ENCODE measurements around the gene SH3RF3.

The SH3RF3 gene

DNA sequence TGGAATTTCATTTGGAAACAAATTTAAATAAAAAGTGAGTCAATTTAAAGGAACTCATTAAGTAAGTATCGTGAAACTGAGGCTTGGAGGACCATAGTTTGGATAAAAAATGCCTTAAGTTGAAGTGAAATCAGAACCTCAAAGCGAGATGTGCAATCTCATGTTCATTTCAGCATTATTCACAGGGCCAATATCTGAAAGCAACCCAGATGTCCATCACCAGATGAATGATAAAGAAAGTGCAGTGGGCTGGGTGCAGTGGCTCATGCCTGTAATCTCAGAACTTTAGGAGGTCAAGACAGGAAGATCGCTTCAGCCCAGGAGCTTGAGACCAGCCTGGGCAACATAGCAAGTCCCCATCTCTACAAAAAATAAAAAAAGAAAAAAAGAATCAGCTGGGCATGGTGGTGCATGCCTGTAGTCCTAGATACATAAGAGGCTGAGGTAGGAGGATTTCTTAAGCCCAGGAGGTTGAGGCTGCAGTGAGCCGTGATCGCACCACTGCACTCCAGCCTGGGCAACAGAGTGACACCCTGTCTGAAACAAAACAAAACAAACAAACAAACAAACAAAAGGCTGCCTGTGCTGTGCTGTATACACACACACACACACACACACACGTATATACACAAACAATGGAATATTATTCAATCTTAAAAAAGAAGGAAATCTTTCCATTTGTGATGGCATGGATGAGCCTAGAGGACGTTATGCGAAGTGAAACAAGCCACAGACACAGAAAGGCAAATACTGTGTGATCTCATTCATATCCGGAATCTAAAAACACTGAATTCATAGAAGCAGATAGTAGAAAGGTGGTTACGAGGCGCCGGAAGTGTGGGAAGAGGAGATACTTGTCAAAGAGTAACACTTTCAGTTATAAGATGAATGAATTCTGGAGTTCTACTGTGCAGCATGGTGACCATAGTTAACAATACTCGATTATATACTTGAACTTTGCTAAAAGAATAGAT lies 14.5 kb downstream of the SH3RF3 start:
- FAIRE-seq (no peak), DNase-seq (ENCODE audit: insufficient read length, low spot score) (no peak)
- TF ChIP-seq SPI1 (IDR thresholded peaks at IDR 0.05; ENCODE audit: low read depth, low read length) (no peak), PAX5 (IDR thresholded peaks at IDR 0.05; ENCODE audit: insufficient read depth, low read length, severe bottlenecking) (no peak), POU2F2 (IDR thresholded peaks at IDR 0.05; ENCODE audit: low read depth, low read length) (no peak), POLR2AphosphoS5 (IDR thresholded peaks at IDR 0.05; ENCODE audit: low read depth, low read length) (no peak), POLR2A (IDR thresholded peaks at IDR 0.05; ENCODE audit: low read depth, low read length) (no peak), TAF1 (IDR thresholded peaks at IDR 0.05; ENCODE audit: low read depth, low read length) (no peak)

DNA sequence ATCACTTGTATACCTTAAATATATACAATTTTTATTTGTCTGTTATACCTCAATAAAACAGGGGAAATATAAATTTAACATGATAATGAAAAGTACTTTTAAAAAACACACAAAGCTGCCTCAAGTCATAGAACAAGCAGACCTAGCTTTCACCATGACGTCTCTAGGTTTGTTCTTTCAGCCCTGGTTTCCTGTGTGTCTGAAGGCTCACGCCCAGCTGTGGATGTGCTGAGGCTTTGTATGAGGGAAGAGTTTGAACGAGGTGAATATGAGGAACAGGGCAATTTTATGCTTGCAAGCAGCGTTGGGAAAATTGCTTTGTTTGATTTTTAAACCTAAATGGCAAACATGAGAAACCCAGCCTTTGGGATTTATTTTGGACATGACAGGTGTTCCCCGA lies 15.3 kb downstream of the SH3RF3 start:
- DNase-seq (ENCODE audit: insufficient read length, low spot score): no peak
- TF ChIP-seq POLR2A (IDR thresholded peaks at IDR 0.05; ENCODE audit: low read depth, low read length) (no peak), PAX5 (IDR thresholded peaks at IDR 0.05; ENCODE audit: insufficient read depth, low read length, severe bottlenecking) (no peak), SPI1 (IDR thresholded peaks at IDR 0.05; ENCODE audit: low read depth, low read length) (no peak), TAF1 (IDR thresholded peaks at IDR 0.05; ENCODE audit: low read depth, low read length) (no peak), POLR2AphosphoS5 (IDR thresholded peaks at IDR 0.05; ENCODE audit: low read depth, low read length) (no peak), POU2F2 (IDR thresholded peaks at IDR 0.05; ENCODE audit: low read depth, low read length) (no peak)
- FAIRE-seq: no peak

DNA sequence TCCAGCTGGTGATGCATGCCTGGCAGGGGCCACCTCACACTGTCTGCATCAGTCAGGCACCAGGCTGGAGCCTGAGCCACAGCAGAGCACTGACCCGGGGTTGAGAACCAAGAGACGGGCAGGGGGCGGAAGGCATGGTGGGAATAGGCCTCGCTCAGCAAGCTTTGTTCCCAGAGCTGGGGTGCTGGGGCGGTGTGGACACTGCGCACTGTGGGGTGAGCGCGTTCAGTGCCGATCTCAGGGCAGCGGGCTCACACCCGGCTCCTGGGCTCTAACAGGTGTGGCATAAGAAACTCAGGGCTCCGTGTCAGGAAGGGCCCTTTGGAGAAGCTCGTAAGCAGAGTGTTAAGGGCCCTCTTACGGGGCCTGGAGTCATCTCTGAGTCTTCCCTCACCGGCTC lies 15.7 kb downstream of the SH3RF3 start:
- FAIRE-seq (no peak), DNase-seq (ENCODE audit: insufficient read length, low spot score) (no peak)
- no peak for TF ChIP-seq SPI1 (IDR thresholded peaks at IDR 0.05; ENCODE audit: low read depth, low read length)
- no peak for TF ChIP-seq POU2F2 (IDR thresholded peaks at IDR 0.05; ENCODE audit: low read depth, low read length)
- no peak for TF ChIP-seq PAX5 (IDR thresholded peaks at IDR 0.05; ENCODE audit: insufficient read depth, low read length, severe bottlenecking)
- no peak for TF ChIP-seq POLR2A (IDR thresholded peaks at IDR 0.05; ENCODE audit: low read depth, low read length)
- no peak for TF ChIP-seq TAF1 (IDR thresholded peaks at IDR 0.05; ENCODE audit: low read depth, low read length)
- TF ChIP-seq POLR2AphosphoS5 (IDR thresholded peaks at IDR 0.05; ENCODE audit: low read depth, low read length): no peak

DNA sequence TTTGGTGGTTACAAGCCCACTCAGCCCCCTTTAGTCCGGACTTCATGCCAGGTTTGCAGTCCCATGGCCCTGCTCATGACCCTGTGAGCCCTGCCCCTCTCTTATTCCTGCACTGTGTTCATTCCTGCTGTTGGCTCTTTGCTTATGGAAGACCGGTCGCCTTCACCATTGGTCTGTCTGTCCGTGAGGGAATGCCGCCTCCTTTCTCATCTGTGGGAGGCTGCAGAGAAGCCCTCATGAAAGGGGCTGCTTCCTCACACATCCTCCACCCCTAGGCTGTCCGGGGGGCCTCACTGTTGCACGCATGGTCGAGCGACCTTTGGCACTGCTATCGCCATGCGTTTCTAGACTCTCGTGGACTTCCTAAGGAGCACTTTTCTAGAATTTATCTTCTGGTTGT lies 16.3 kb downstream of the SH3RF3 start:
- FAIRE-seq: no peak
- no peak for TF ChIP-seq POLR2A (IDR thresholded peaks at IDR 0.05; ENCODE audit: low read depth, low read length)
- TF ChIP-seq POLR2AphosphoS5 (IDR thresholded peaks at IDR 0.05; ENCODE audit: low read depth, low read length): no peak
- TF ChIP-seq PAX5 (IDR thresholded peaks at IDR 0.05; ENCODE audit: insufficient read depth, low read length, severe bottlenecking): no peak
- TF ChIP-seq TAF1 (IDR thresholded peaks at IDR 0.05; ENCODE audit: low read depth, low read length): no peak
- no peak for TF ChIP-seq SPI1 (IDR thresholded peaks at IDR 0.05; ENCODE audit: low read depth, low read length)
- no peak for TF ChIP-seq POU2F2 (IDR thresholded peaks at IDR 0.05; ENCODE audit: low read depth, low read length)

DNA sequence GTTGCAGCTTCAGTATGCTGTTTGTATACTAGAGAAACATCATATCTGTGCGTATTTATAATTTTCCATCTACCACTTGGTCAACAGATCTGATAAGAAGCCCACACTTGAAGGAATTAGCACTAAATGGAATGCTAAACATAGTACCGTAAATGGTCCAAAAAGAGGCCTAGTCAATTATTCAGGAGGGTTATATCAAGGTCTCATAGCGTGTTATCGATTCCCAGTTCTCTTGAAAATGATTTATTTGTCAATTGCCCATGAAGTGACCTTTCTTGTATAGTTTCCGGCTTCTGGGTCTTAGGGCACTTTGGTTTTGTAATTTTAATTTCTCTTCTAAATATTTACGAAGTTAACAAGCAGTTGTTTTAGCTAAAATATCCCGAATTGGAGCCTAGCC lies 18.4 kb downstream of the SH3RF3 start:
- DNase-seq (ENCODE audit: insufficient read length, low spot score): no peak
- FAIRE-seq: no peak
- no peak for TF ChIP-seq POLR2A (IDR thresholded peaks at IDR 0.05; ENCODE audit: low read depth, low read length)
- TF ChIP-seq POLR2AphosphoS5 (IDR thresholded peaks at IDR 0.05; ENCODE audit: low read depth, low read length): no peak
- TF ChIP-seq POU2F2 (IDR thresholded peaks at IDR 0.05; ENCODE audit: low read depth, low read length): no peak
- TF ChIP-seq PAX5 (IDR thresholded peaks at IDR 0.05; ENCODE audit: insufficient read depth, low read length, severe bottlenecking): no peak
- no peak for TF ChIP-seq TAF1 (IDR thresholded peaks at IDR 0.05; ENCODE audit: low read depth, low read length)
- TF ChIP-seq SPI1 (IDR thresholded peaks at IDR 0.05; ENCODE audit: low read depth, low read length): no peak

More for the DNA sequence above, 16.3 kb downstream of the SH3RF3 start:
- DNase-seq (ENCODE audit: insufficient read length, low spot score): no peak

DNA sequence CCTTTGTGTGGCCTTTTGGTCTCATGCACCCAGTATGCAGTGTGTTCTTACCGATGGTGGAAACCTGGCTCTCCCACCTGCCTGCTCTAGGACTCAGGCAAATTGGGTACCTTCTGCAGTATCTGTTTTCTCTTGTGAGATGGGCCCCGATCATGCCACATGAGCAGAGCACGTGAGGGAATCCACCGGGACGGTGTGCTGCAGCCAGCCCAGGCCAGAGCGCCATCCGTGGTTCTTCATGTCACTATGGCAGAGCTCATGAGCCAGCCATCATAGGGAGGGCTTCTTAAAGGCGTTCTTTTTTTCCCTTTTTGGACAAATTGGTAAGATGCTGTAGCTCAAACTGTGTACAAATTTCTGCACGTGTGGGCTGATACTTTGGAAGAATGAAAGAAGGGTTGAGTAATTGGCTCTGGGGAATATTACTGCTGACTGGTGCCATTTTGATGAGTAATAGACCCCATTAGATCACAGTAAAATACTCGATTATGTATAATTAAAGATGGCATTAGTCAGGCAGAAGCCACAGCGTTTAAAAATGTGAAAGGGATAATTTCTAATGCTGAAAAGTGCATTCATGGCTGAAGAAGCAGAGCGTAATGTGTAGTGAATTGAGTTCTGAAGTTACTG lies 19.2 kb downstream of the SH3RF3 start:
- FAIRE-seq: no peak
- TF ChIP-seq POLR2A (IDR thresholded peaks at IDR 0.05; ENCODE audit: low read depth, low read length) (no peak), SPI1 (IDR thresholded peaks at IDR 0.05; ENCODE audit: low read depth, low read length) (no peak)
- DNase-seq (ENCODE audit: insufficient read length, low spot score): no peak

DNA sequence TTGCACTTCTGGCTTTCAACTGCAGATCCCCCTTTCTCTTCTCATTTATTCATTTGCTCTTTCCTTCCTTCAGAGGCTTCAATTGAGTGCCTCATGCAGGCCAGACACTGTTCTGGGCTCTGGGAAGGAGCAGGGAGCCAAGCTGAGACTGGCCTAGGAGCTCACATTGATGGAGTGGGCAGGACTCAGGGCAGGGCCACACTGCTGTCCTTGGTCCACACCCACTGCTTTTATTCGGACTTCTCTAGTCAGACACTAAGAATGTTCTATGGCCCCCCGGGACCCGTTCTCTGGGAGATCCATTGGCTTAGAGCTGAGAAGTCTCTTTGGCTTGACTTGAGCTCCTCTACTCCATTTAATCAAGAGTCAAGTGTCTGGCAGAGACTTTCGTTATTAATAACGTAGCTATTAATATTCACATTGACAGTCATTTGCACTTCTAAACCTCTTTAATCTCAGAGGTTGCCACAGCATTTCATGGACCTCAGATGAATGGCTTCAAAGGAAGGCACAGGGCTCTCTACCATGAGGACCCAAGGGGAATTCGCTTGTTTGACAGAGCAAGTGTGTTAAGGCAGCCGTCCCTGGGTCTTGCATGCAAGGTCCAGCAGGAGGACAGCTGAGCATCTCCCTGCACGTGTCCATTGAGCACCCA lies 20.1 kb downstream of the SH3RF3 start:
- no peak for FAIRE-seq
- no peak for DNase-seq (ENCODE audit: insufficient read length, low spot score)
- TF ChIP-seq PAX5 (IDR thresholded peaks at IDR 0.05; ENCODE audit: insufficient read depth, low read length, severe bottlenecking): no peak
- no peak for TF ChIP-seq TAF1 (IDR thresholded peaks at IDR 0.05; ENCODE audit: low read depth, low read length)
- TF ChIP-seq POLR2AphosphoS5 (IDR thresholded peaks at IDR 0.05; ENCODE audit: low read depth, low read length): no peak
- TF ChIP-seq POU2F2 (IDR thresholded peaks at IDR 0.05; ENCODE audit: low read depth, low read length): no peak
- no peak for TF ChIP-seq POLR2A (IDR thresholded peaks at IDR 0.05; ENCODE audit: low read depth, low read length)
- no peak for TF ChIP-seq SPI1 (IDR thresholded peaks at IDR 0.05; ENCODE audit: low read depth, low read length)

DNA sequence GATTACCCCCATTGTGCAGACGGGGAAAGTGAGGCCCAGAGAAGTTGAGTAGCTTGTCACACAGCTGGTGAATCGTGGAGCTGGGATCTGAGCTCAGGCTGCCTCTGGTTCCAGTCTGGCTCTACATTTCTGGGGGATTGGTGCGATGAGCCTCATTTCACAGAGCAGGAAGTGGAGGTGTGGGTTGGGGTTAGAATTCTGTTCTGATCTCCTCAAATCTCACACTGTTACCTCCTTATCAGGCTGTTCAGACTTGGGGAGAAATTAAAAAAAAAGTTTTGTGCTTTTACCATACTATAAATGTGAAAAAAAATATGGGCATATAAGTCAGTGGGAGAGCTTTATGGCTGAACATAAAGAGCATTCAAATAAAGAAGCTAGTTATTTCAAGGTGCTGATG lies 21.6 kb downstream of the SH3RF3 start:
- DNase-seq (ENCODE audit: insufficient read length, low spot score) (no peak), FAIRE-seq (no peak)
- TF ChIP-seq POU2F2 (IDR thresholded peaks at IDR 0.05; ENCODE audit: low read depth, low read length): no peak
- no peak for TF ChIP-seq POLR2A (IDR thresholded peaks at IDR 0.05; ENCODE audit: low read depth, low read length)
- no peak for TF ChIP-seq SPI1 (IDR thresholded peaks at IDR 0.05; ENCODE audit: low read depth, low read length)
- TF ChIP-seq TAF1 (IDR thresholded peaks at IDR 0.05; ENCODE audit: low read depth, low read length): no peak
- TF ChIP-seq POLR2AphosphoS5 (IDR thresholded peaks at IDR 0.05; ENCODE audit: low read depth, low read length): no peak
- no peak for TF ChIP-seq PAX5 (IDR thresholded peaks at IDR 0.05; ENCODE audit: insufficient read depth, low read length, severe bottlenecking)

DNA sequence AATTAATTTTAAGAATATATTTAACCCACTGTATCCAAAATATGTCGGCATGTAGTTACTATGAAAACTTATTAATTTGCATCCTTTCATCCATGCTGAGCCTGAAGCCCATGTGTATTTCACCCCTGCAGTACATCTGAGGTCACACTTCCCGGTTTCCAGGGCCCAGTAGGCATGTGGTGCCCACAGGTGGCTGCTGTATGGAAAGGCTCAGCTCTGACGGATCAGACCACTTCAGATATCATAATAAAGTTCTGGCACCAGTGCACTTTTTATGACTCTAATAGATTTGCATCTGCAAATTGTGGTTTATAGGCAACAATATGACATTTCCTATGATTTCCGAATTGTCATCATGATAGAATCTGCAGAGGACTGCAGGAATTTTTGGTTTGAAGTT lies 22.5 kb downstream of the SH3RF3 start:
- TF ChIP-seq TAF1 (IDR thresholded peaks at IDR 0.05; ENCODE audit: low read depth, low read length) (no peak), POU2F2 (IDR thresholded peaks at IDR 0.05; ENCODE audit: low read depth, low read length) (no peak), SPI1 (IDR thresholded peaks at IDR 0.05; ENCODE audit: low read depth, low read length) (no peak), POLR2AphosphoS5 (IDR thresholded peaks at IDR 0.05; ENCODE audit: low read depth, low read length) (no peak), POLR2A (IDR thresholded peaks at IDR 0.05; ENCODE audit: low read depth, low read length) (no peak), PAX5 (IDR thresholded peaks at IDR 0.05; ENCODE audit: insufficient read depth, low read length, severe bottlenecking) (no peak)
- FAIRE-seq (no peak), DNase-seq (ENCODE audit: insufficient read length, low spot score) (no peak)
